Measurements from ENCODE around the gene GNPTG.

Gene GNPTG

DNA sequence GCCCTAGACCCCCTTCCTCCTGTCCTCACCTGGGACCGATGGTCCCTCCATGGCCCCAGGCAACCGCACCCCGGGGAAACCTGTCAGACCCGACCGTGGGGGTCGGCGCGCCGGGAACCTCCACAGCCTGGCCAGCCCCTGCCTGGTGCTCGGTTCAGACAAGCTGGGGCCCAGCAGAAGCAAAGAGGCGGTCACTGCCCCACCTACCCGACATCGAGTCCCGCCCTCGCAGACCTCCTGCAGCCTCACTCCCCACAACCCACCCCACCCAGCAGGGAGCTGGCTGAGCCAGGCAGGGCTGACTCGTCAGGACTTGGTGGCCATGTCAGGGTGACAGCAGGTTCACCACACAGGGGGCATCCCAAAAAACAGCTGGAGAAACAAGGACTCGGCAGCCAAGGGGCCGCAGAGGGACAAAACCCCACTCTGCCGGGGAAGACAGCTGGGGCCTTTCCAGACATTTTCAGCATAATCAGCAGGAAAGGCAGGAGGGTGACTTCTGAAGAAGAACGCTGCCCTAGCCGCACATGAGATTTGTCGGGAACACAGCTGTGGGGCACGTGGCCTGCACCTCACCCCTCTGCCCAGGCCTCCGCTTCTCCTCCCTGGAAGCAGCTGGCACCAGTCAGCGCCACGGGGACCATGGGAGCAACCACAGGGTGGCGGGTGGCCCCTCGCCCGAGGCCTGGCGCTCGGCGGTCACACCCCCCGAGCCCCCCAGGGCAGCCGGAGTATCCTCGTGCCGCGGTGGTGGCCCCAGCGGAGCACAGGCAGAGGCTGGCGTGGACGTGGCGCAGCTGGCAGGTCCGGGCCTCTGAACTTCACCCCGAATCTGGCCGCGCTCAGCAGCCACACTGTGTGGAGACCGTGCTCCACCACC lies 22.9 kb downstream of the GNPTG start:
- Histone ChIP-seq H3K4me3 (ENCODE audit: low read depth, low read length) (no peak overlapping the region), H3K4me1 (peaks cover 5% of the 10 kb centered on the region; the same call in 1 of the 2 replicates), H3K36me3 (peaks cover 16% of the 10 kb centered on the region), H3K9me3 (no peaks in the 10 kb centered on the region), H3K27me3 (no peaks in the 10 kb centered on the region)
- TF ChIP-seq, protein P1, sequence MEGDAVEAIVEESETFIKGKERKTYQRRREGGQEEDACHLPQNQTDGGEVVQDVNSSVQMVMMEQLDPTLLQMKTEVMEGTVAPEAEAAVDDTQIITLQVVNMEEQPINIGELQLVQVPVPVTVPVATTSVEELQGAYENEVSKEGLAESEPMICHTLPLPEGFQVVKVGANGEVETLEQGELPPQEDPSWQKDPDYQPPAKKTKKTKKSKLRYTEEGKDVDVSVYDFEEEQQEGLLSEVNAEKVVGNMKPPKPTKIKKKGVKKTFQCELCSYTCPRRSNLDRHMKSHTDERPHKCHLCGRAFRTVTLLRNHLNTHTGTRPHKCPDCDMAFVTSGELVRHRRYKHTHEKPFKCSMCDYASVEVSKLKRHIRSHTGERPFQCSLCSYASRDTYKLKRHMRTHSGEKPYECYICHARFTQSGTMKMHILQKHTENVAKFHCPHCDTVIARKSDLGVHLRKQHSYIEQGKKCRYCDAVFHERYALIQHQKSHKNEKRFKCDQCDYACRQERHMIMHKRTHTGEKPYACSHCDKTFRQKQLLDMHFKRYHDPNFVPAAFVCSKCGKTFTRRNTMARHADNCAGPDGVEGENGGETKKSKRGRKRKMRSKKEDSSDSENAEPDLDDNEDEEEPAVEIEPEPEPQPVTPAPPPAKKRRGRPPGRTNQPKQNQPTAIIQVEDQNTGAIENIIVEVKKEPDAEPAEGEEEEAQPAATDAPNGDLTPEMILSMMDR (IDR thresholded peaks at IDR 0.05; ENCODE audit: low read depth, low read length): no peak
- DNase-seq: no peak

DNA sequence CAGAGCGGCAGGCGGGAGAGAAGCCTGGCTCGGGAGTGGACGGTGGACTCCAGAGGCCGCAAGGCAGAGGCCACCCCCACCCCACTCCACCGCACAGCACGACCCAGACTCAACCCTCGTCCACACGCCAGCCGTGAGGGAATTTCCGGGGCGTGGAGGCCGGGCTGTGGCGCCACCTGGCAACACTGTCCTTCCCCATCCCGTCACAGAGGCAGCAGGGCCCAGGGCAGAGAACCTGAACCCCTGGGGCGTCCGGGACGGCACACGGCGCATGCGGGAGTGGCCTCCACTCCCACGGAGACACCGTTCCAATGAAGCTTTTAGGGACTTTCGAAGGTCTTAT lies 23.5 kb downstream of the GNPTG start:
- Histone ChIP-seq H3K4me1 (peaks cover 5% of the 10 kb centered on the region; the same call in 1 of the 2 replicates), H3K27me3 (no peaks in the 10 kb centered on the region), H3K4me3 (ENCODE audit: low read depth, low read length) (no peak overlapping the region), H3K36me3 (peaks cover 10% of the 10 kb centered on the region), H3K9me3 (no peaks in the 10 kb centered on the region)
- DNase-seq: no peak
- TF ChIP-seq, protein P1 (IDR thresholded peaks at IDR 0.05; ENCODE audit: low read depth, low read length): no peak

DNA sequence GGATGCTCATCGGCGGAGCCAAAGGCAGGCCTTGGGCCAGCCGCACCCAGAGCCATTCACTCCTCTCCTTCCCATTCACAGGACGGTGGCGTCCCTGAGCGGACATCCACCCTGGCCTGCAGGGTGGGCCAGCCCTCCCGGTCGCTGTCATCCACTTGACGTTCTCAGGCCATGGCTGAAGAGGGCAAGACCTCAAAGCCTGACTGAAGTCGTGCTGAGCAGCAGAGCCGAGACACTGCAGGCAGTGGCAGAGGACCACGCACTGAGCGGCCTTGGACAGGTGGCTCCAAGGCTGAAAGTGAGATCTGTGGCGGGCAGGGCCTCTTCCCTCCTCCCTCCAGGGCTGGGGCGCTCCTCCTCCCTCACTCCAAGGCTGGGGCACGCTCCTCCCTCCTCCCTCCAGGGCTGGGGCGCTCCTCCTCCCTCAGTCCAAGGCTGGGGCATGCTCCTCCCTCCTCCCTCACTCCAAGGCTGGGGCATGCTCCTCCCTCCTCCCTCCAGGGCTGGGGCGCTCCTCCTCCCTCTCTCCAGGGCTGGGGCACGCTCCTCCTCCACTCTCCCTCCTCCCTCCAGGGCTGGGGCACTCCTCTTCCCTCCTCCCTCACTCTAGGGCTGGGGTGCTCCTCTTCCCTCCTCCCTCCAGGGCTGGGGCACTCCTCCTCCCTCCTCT lies 24.1 kb downstream of the GNPTG start:
- peaks cover 6% of the 10 kb centered on the region; the same call in 1 of the 2 replicates for H3K36me3 ChIP-seq
- no peak for DNase-seq
- H3K9me3 ChIP-seq: no peaks in the 10 kb centered on the region

DNA sequence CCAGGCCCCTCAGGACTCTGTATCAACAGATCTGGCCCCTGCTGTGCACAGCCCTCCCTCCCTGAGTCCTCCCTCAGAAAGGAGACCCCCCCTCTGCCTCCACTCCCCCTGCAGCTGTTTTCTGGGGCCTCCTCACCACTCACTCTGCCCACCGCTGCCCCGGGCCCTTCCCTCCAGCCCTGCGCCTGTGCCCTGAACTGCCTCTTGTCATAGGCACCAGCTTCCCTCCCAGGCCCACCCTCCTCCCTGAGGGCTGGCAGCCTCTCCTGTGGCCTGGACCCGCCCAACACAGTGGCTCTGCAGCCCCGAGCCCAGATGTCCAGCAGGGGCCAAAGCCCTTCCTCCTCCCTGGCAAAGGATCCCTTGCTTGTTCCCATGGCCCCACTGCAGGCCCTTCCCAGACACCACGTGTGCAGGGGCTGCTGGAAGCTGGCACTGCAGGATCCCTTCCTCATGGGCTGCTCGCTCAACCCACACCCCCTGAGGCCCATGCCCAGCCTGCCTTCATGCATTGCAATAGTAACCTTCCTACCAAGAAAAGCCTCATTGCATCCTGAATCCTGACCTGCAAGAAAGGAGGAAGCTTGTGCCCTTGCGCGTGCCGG lies 25.8 kb downstream of the GNPTG start:
- peak overlapping the region; percentile 88 for H3K4me3 ChIP-seq (ENCODE audit: low read depth, low read length)
- H3K4me1 ChIP-seq: peaks cover 5% of the 10 kb centered on the region; the same call in 1 of the 2 replicates
- no peak for DNase-seq
- no peaks in the 10 kb centered on the region for H3K27me3 ChIP-seq
- peaks cover 2% of the 10 kb centered on the region; the same call in 1 of the 2 replicates for H3K36me3 ChIP-seq
- H3K9me3 ChIP-seq: no peaks in the 10 kb centered on the region
- TF ChIP-seq, protein P1 (IDR thresholded peaks at IDR 0.05; ENCODE audit: low read depth, low read length): no peak

More for the DNA sequence above, 24.1 kb downstream of the GNPTG start:
- Histone ChIP-seq H3K4me3 (ENCODE audit: low read depth, low read length) (no peak overlapping the region), H3K4me1 (peaks cover 5% of the 10 kb centered on the region; the same call in 1 of the 2 replicates), H3K27me3 (no peaks in the 10 kb centered on the region)
- TF ChIP-seq, protein P1 (IDR thresholded peaks at IDR 0.05; ENCODE audit: low read depth, low read length): no peak

DNA sequence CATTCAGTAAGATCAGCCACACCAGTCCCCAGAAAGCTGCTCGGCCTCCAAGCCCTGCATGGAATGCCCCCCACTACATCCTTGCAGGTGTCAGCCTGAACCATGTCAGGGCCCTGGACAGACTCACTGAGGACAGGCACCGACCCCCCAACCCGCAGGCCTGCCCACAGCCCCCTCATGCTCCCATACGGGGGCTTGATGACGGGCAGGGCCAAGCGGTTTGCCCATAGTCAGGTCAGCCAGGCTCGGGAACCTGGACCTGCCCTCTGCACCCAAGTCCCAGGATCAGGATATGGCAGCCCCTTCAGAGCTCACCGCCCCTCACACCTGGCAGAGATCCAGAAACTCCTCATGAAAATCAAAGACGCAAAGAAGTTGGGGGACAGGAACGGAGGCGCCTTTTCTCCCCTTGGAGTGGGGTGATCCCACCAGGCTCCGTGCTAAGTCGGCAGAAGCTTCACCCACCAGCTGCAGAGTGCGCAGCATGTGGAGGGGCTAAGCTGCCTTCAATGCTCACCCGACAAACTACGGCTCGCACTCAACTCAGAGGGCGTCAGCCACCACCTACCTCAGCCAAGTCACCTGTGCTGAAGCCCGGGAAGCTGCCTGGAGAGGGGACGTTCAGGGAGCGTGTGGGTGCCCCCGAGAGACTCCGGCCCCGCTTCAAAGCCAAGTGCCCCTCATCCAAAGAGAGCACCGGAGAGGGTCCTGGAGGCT lies 26.5 kb downstream of the GNPTG start:
- Histone ChIP-seq H3K9me3 (no peaks in the 10 kb centered on the region), H3K4me1 (peaks cover 5% of the 10 kb centered on the region; the same call in 1 of the 2 replicates), H3K27me3 (no peaks in the 10 kb centered on the region), H3K36me3 (peaks cover 2% of the 10 kb centered on the region; the same call in 1 of the 2 replicates), H3K4me3 (ENCODE audit: low read depth, low read length) (peak overlapping the region; percentile 88)
- no peak for DNase-seq
- TF ChIP-seq, protein P1 (IDR thresholded peaks at IDR 0.05; ENCODE audit: low read depth, low read length): no peak

Measured in BE2C (cell line).